ENCODE results near the gene FUZ.
"Not testable (repeated sequence)": the region's sequence is repeated elsewhere in the genome, so short reads cannot be mapped to it uniquely, and the experiment has no call there.

Gene FUZ

DNA sequence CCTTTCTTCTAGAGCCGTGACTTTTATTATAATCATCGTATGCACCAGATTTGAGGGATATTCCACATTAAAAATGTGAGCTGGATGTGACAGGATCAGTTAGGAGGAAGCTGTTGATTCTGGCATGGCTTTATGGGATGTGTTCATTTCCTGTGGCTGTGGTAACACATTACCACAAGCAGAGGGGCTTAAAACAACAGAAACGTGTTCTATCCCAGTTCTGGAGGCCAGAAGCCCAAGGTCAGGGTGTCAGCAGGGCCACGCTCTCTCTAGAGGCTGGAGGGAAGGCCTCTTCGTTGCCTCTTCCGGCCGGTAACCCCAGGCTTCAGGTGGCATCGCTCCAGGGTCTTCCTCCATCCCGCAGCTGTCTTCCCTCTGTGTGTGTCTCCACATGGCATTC, 19.5 kb upstream of the FUZ start:
- DNase-seq (ENCODE audit: low spot score): no peak

DNA sequence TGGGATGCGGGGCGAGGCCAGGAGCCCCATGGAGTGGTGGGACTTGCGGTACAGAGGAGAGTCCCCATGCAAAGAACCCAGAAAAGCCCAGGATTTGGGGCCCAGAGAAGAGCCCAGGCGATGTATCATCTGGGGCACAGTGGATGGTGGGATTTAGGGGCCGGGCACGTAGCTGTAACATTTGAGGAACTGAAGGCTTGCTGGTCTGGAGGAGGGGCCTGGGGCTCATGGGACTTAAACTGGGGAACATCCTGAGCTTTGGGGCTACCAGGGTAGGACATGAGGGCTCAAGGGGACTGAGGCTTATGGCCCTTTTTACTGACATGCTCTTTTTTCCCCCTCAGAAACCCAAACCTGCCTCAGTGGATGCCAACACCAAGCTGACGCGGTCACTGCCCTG, 18.5 kb upstream of the FUZ start:
- no peak for DNase-seq (ENCODE audit: low spot score)

DNA sequence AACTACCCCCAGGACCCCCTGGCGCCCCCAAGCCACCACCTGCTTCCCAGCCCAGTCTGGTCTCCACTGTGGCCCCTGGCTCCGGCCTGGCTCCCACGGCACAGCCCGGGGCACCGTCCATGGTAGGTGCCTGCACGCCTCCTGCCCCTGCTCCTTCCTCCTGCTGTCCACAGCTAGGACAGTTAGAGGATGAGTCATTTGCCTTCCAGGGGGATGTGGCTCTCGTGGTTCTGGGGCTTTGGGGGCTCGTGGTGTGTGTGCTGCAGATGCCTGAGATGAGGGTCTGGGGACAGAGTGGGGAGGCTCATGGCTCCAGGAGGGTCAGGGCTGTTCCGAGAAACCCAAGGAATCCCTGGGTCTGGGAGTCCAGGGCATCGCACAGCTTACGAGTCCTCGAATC, 17.7 kb upstream of the FUZ start:
- no peak for DNase-seq (ENCODE audit: low spot score)

DNA sequence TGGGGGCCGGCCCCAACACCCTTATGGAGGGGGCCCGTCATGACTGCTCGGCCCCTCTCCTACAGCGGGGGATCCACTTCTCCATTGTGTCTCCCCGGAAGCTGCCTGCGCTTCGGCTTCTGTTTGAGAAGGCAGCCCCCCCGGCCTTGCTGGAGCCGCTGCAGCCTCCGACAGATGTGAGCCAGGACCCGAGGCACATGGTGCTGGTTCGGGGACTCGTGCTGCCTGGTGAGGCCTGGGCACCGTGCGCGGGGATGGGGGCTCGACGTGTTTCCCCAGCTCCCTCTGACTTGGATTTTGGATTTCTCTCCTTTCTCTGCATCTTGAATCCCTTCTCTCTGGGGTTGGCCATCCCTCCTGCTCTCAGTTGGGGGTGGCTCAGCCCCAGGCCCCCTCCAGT, 16.6 kb upstream of the FUZ start:
- no peak for DNase-seq (ENCODE audit: low spot score)

DNA sequence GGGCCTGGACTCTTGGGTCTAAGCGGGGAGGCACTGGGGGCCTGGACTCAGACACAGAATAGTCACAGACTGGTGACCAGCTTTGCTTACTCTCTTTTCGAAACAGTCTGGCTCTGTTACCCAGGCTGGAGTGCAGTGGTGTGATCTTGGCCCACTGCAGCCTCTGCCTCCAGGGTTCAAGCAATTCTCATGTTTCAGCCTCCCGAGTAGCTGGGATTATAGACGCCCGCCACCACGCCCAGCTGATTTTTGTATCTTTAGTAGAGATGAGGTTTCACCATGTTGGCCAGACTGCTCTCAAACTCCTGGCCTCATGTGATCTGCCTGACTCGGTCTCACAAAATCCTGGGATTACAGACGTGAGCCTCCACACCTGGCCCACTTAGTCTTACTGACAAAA, 16.1 kb upstream of the FUZ start:
- DNase-seq (ENCODE audit: low spot score): no peak

DNA sequence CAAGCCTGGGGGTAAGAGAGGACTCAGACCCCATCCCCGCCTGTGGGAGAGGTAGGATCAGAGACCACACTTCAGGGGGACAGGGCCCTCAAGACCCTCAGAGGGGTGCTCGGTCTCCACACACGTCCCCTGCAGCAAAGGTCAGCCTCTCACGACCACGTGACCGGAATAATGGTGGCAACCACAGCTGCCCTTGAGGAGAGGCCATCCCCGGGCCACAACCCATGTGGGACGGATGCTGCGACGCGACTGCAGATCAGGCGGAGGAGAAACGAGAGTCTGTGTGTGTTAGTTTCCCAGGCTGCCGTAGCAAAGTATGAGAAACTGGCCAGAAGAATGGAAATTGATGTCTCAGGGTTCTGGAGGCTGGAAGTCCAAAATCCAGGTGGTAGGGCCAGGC, 13.9 kb upstream of the FUZ start:
- no peak for DNase-seq (ENCODE audit: low spot score)

DNA sequence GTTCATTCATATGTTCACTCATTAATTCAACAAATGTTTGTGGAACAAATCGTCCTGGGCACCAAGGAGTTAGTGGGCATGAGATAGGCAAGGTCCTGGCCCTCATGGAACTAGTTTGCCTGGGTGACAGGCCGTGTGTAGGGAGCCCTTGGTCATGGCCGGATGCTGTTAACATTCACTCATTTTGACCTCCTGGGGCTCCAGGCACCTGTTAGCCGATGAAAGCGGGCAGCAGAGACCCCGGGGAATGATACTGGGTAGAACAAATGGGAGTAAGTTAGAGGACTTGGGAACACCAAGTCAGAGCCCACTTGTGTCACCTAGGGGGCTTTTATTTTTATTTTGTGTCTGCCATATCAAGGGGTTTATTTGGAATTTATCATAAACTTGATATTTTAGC, 11.6 kb upstream of the FUZ start:
- DNase-seq (ENCODE audit: low spot score): no peak

DNA sequence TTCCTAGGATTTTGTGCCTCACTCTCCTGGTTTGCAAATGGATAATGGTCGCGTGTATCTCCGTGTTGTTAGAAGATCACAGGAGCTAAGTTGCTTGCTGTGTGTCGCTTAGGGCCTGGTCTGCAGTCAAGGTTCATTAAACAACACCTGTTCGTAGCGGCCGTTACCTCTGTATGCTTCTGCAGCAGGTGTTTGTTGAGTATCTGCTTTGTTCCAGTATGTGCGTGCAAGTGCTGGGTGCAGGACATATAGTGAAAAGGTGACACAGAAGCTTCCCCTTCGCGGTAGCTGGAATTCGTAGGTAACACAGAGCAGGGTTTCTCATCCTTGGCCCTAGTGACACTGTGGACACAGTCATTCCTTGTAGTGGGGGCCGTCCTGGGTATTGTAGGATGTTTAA, 10.4 kb upstream of the FUZ start:
- peak; percentile 56 for DNase-seq (ENCODE audit: low spot score)

DNA sequence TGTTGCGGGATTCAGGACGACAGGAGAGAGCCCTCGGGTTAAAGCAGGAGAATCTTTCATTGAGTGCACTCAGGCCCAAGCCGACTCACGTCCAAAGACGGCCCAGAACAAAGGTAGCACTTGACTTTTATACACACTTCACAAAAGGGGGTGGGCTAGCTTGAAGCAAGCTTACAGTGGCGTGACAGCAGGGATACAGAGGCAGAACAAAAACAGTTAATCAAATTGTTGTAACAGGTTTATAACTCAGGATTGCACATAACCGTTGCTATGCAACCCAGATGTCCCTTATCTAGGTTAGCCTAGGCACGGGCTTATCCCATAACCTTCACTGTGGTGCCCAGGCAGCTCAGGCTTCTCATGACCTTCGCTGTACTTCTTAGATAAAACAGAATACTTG, 7.0 kb upstream of the FUZ start:
- DNase-seq (ENCODE audit: low spot score): no peak

DNA sequence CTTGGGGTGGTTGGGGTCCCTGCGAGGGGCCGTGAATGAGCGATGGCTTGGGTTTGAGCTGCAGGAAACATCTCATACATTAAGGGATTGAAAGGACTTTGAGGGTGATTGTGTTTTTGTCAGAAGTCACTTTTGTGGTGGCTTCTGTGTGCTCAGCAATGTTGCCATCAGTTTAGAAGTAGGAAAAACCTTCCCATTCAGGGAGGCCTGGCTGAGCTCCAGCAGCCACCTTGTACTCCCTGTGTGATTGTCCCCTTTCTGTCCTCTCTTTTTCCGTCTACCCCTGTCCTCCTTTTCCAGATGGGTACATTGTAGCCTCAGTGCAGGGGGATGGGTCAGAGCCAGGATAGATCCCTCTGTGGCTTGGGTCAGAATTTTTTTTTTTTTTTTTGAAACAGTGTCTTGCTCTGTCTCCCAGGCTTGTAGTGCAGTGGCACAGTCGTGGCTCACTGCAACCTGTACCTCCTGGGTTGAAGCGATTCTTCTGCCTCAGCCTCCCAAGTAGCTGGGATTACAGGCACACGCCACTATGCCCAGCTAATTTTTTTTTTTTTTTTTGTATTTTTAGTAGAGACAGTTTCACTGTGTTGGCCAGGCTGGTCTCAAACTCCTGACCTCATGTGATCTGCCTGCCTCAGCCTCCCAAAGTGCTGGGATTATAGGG, 6.5 kb upstream of the FUZ start:
- DNase-seq (ENCODE audit: low spot score): not testable (repeated sequence)

DNA sequence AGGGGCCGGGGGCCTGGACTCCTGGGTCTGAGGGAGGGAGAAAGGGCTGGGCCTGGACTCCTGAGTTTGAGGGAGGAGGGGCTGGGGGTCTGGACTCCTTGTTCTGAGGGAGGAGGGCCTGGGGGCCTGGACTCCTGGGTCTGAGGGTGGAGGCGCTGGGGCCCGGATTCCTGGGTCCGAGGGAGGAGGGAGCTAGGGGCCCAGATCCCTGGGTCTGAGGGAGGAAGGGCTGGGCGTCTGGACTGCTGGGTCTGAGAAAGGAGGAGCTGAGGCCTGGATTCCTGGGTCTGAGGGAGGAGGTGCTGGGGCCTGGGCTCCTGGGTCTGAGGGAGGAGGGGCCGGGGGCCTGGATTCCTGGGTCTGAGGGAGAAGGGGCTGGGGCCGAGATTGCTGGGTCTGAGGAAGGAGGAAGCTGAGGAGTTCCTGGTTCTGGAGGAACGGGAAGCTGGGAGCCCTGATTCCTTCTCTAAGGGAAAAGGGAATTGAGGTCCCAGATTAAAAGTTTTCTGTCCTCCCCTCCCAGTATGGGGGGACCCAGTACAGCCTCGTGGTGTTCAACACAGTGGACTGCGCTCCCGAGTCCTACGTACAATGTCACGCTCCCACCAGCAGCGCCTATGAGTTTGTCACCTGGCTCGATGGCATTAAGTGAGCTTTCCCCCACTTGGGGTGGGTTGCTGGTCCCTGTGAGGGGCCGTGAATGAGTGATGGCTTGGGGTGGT, 5.7 kb upstream of the FUZ start:
- DNase-seq (ENCODE audit: low spot score): no peak

DNA sequence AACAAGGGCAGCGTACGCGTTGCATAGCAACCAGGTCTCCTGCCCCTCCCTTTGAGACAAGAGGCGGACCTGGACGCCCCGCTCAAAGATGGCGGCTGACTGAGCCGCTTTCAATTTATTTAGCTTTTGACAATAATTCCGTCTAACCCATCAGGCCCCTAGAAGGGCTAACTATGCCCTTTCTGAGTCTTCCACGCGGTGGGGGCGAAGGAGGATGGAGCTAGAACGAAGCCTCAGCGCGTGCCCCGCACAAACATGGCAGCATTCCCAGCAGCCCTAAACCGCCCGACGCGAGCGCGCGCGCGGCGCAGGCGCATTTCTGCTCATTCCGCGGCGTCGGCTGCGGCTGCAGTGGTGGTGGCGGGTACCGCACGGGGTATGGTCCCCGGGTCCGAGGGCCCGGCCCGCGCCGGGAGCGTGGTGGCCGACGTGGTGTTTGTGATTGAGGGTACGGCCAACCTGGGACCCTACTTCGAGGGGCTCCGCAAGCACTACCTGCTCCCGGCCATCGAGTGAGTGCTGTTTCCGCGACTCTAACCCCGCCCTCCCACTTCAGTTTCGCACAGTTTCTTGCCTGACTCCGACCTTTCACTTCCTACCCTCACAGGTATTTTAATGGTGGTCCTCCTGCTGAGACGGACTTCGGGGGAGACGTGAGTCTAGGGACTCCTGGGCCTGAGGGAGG, 5.0 kb upstream of the FUZ start, which contains the start of gene MED25:
Gene MED25, plus strand, starts transcription at position 326 of the 685 bp plus-strand sequence. Its CDS starts 53 bp downstream, at position 379.
- peak; percentile 92 for DNase-seq (ENCODE audit: low spot score)

DNA sequence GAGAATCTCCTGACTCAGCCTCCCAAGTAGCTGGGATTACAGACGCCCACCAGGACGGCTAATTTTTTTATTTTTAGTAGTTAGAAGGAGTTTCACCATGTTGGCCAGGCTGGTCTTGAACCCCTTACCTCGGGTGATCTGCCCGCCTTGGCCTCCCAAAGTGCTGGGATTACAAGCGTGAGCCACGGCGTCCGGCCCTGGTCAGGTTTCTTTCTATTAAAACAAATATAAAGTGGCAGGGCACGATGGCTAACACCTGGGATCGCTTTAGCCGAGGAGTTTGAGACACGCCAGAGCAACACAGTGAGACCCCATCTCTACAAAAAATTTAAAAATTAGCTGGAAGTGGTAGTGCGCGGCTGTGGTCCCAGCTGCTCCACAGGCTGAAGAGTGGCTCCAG, 3.5 kb upstream of the FUZ start:
- no peak for DNase-seq (ENCODE audit: low spot score)

DNA sequence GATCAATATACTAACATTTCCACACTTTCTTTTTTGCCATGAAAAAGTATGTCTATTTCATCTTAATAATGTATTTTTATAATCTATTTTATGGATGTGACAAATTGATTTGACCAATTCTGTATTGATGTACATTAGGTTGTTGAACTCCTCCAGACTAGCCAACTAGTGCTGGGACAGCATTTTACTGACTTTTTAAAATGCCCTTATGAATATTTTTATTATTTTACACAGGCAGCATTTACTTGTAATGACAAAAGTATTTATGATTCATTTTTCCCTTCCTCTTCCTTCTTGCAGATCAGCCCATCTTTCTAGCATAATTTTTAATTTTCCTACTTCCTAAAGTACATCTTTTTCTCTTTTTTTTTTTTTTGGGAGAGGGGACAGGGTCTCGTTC, 918 bp upstream of the FUZ start:
- DNase-seq (ENCODE audit: low spot score): no peak

DNA sequence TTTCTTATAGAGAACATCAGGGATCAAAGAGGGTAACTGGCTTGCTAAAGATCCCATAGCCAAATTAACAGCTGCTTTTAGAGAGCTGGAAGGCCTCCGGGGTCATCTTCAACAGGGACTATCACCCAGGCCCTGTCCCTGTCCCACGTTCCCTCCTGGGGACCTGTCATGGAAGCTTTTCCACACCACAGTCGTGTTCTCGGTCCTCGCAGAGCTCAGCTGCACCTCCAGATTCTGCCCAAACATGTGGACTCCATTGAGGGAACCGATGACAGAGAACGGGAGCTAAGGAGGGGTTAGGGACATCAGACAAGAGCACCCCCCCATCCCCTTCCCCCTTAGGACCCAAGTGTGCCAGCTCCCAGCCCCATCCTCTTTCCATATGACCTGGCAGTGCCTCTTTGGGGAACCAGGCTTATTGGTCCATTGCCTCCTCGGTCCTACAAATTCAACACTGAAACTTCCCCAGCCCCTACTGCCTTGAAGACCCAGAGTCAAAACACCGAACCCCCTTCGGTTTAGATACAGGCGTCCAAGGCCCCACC, 568 bp downstream of the FUZ start:
- no peak for DNase-seq (ENCODE audit: low spot score)

DNA sequence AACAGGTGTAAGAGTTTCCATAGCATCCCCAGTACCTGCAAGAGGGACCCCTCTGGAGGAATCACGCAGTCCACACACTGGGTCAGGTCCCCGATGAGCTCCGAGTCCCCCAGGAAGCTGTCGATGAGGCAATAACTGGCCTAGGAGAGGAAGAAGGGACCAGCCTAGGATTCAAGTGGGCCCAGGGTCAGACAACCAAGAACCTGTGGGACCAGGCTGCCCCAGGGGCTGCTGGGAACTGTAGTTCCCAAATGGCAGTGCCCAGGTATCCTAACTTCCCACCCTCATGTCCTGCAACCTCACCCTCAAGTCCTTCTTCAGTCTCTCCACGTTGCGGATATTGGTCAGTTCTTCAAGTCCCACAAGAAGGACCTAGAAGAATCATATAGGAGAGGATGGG, 1.8 kb downstream of the FUZ start:
- no peak for DNase-seq (ENCODE audit: low spot score)

DNA sequence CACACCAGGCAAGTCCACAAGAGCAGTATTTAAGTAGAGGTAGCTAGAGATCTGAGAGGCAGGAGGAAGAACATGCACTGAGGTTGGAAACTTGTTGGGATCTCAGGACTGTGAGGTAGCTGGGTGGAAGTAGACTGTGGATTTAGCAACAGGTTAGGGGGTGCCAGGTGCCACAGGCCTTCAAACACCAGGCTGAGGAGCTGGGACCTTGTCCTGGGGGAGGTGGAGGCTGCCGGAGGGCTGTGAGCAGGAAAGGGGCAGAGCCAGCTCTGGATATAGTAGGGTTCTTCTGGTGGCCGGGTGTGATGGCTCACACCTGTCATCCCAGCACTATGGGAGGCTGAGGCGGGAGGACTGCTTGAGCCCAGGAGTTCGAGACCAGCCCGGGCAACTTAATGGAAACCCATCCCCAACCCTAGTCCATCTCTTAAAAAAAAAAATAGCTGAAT, 3.1 kb downstream of the FUZ start:
- DNase-seq (ENCODE audit: low spot score): no peak

DNA sequence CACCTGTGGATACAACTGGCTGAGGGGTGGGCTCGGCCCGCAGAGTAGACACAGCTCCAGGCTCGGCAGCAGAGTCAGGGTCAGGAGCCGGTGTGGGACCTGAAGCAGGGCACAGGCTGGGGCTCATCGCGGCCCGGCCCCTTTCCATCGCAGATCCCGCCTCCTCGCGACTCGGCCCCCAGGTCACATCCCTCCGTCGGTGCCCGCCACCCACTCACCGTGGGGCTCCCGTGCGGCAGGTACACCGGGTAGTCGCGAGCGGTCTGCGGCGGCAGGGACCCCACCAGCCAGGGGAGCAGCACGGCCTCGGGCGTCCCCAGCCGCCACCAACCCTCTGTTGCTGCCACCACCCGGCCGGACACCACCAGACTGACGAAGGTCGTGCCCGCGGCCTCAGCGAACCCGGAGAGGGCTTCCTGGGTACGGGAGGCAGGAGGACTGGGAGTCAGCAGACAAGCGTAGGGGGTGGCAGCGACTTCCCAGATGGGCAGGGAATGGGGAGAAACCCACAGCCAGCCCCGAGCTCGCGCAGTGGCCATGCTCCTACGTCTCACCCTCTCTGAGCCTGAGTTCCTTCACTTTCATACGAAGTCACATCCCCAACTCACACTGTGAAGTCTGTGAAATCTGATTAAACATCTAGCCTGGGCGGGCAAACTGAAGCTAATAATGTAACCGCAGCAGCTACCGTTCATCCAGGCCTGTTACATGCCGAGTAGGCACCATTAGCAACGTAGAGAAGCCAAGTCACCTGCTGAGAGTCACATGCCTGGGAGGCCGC, 3.7 kb downstream of the FUZ start:
- DNase-seq (ENCODE audit: low spot score): no peak

DNA sequence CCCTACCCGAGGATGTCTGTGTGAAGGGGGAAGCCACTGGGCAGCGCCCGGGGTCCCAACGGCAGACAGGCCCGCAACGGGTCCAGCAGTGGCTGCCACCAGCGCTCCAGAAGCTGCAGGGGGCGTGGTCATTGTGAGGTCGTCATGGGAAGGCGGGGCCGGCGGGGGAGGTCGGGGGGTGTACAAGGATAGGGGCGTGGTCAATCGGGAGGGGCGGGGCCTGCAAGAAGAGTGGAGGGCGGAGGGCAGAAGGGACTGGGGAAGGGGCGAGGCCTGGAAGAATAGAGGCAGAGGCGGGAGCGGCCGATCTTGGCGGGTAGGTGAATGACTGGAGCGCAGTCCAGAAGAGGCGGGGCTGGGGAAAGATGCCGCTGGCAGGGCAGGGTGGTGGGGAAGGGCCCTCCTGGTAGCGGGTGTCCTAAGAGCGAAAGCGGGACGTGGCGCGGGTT, 4.4 kb downstream of the FUZ start:
- peak; percentile 75 for DNase-seq (ENCODE audit: low spot score)

DNA sequence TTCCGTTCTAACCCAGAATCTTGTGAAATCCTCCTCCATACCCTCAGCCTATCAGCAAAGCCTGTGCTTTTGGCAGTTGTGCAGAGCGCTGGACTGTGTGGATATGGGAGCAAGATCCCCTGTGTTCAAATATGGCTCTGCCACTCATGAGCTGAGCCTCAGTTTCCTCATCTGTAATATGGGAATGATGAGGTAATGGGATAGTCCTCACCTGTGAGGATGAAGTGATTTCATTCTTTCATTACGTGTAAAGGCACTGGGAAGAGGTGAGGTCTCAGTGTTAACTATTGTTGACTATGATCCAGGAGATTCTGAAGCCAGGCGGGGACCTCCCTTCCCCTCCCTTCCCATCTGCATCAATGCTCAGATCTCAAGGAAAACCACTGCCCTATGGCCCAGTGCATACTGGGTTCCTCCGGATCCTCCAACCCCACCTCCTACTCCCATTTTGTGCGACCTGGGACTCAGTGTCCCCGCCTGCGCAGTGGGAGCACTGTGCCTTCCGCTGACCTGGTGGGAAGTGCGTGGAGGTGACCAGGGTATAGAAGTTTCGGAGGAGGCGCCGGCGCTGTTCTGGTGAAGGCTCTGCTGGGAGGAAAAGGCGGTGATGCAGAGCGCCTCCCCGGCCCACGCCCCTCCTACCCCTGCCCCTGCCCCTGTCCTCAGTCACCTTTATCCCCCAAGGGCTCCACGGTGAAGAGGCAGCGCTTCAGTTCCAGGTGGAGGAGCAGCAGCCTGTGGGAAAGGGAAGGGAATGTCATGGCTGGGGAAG, 5.0 kb downstream of the FUZ start:
- DNase-seq (ENCODE audit: low spot score): no peak

Measured in NAMALWA (cell line).